HUES64 (cell line): ENCODE data around the gene DLG2.

Experiments used
- H3K27ac ChIP-seq: 2 replicates; pipeline ENCODE4 v1.7.0; 2013; ENCODE audit warnings: low read depth, low read length, inconsistent platforms
- H3K27me3 ChIP-seq: 2 replicates; pipeline ENCODE4 v1.6.1; 2013; ENCODE audit warnings: mild to moderate bottlenecking, low read length; ENCODE audit not compliant: insufficient read depth
- H3K36me3 ChIP-seq: 2 replicates; pipeline ENCODE4 v1.6.1; 2013; ENCODE audit warnings: mild to moderate bottlenecking, low read length; ENCODE audit not compliant: insufficient read depth
- H3K4me1 ChIP-seq: 2 replicates; pipeline ENCODE4 v1.6.1; 2013; ENCODE audit warnings: mild to moderate bottlenecking, low read length, moderate library complexity; ENCODE audit not compliant: insufficient read depth
- H3K4me3 ChIP-seq: 2 replicates; pipeline ENCODE4 v1.5.1; 2013; ENCODE audit warnings: mild to moderate bottlenecking, low read length, moderate library complexity
- H3K9ac ChIP-seq: 2 replicates; pipeline ENCODE4 v1.6.1; 2013; ENCODE audit warnings: mild to moderate bottlenecking, low read depth, low read length
- H3K9me3 ChIP-seq: 2 replicates; pipeline ENCODE4 v1.6.1; 2013; ENCODE audit warnings: low read depth, low read length; ENCODE audit not compliant: insufficient read depth
- WGBS: fragments of 150-250, 120-280 bp; methylation state at CpG from one replicate; pipeline ENCODE4 v1.1.7; 2013; ENCODE audit warnings: missing lambda C conversion rate; 5-methylcytosine and 5-hydroxymethylcytosine counted together

The DLG2 gene

DNA sequence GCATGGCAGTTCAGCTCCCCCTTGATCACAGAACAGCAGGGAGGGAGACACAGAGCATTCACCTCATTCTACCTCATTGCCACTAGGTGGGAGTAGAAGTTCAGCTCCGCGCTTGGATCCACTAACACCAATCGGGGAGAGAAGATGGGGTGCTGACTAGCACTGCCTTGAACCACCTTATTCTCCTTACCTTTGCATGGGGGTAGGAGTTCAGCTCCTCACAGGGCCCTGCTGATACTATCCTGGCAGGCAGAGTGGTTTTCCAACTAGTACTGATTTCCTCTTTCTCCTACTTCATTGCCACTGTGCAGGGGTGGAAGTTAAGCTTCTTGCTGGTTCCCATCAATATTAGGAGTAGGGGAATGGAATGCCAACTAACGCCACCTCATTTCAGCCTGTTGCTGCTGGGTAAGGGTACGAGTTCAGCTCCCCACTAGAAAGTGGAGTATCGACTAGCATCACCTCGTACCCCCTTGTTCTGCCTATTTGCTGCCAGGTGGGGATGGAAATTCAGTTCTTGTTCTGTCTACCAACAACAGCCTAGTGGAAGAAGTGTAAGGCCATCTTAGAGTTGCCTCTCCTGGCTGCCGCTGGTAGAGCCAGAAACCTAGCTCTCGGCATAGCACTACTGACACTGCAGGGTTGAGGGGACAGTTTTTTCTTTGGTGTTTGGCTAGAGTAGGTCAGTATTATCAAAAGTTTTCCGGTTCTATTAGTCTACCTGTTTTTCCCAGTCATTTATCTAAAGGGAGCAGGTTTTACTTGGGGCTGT is 1790.1 kb downstream of the DLG2 start:
- no peak overlapping the region for H3K4me3 ChIP-seq
- no peak overlapping the region for H3K9ac ChIP-seq
- 67% methylated on average over 9 of the region's 10 CpGs for WGBS
- H3K27me3 ChIP-seq = no peaks in the 10 kb centered on the region
- no peaks in the 10 kb centered on the region for H3K4me1 ChIP-seq
- no peaks in the 10 kb centered on the region for H3K9me3 ChIP-seq
- no peak overlapping the region for H3K27ac ChIP-seq
- no peaks in the 10 kb centered on the region for H3K36me3 ChIP-seq

DNA sequence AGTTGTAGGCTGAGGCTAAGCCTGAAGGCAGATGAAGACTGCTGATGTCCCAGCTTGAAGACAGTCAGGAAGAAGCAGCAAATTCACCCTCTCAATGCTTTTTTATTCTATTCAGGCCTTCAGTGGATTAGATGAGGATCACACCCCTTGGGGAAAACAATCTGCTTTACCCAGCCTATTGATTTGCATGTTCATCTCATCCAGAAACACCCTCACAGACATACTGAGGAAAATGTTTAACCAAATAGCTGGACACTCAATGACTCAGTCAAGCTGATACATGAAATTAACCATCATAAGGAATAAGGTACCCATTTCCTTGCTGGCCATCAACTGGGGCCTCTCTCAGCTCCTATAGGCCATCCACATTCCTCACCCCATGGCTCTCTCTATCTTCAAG is 1791.1 kb downstream of the DLG2 start:
- no peaks in the 10 kb centered on the region for H3K9me3 ChIP-seq
- no peaks in the 10 kb centered on the region for H3K27me3 ChIP-seq
- H3K4me1 ChIP-seq = no peaks in the 10 kb centered on the region
- H3K27ac ChIP-seq = no peak overlapping the region
- no peaks in the 10 kb centered on the region for H3K36me3 ChIP-seq
- H3K9ac ChIP-seq = no peak overlapping the region
- no peak overlapping the region for H3K4me3 ChIP-seq

DNA sequence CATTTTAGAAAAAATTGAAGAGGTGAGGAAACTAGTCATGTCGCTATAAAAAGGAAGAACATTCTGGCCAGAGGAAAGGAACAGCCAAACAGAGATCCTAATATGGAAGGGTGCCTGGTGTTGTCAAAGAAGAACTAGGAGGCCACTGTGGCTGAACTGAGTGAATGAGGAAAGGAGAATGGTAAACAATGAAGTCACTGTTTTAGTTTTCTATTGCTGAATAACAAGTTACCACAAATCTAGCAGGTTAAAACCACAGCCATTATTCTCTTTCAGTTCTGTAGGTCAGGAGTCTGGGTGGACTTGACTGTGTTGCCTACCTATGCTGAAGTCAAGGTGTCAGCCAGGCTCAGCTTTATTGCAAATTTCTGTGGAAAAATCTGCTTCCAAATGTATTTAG is 1791.7 kb downstream of the DLG2 start:
- H3K27ac ChIP-seq = no peak overlapping the region
- no peaks in the 10 kb centered on the region for H3K36me3 ChIP-seq
- no peak overlapping the region for H3K9ac ChIP-seq
- no peaks in the 10 kb centered on the region for H3K27me3 ChIP-seq
- H3K9me3 ChIP-seq = no peaks in the 10 kb centered on the region
- no peaks in the 10 kb centered on the region for H3K4me1 ChIP-seq
- no peak overlapping the region for H3K4me3 ChIP-seq
- 86% methylated on average over 1 of the region's 1 CpG for WGBS

DNA sequence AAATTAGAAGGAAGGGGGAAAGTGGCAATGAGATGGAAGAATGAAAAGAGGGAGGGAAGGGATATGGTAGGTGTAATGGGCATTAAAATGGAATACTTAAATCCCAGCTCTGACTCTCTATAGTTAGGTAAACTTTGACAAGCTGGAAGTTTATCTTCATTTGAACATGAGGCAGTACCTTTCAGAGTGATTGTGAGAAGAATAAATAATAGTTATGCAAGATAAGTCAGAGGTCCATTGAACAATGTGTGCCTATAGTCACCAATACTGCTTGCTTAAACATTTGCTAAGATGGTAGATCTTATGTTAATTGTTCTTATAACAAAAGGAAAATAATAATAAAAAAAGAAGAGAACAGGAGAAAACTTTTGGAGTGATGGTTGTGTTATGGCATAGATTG is 1795.2 kb downstream of the DLG2 start:
- H3K27me3 ChIP-seq = no peaks in the 10 kb centered on the region
- H3K4me1 ChIP-seq = no peaks in the 10 kb centered on the region
- no peaks in the 10 kb centered on the region for H3K9me3 ChIP-seq
- no peaks in the 10 kb centered on the region for H3K36me3 ChIP-seq
- H3K4me3 ChIP-seq = no peak overlapping the region
- no peak overlapping the region for H3K9ac ChIP-seq
- no peak overlapping the region for H3K27ac ChIP-seq

DNA sequence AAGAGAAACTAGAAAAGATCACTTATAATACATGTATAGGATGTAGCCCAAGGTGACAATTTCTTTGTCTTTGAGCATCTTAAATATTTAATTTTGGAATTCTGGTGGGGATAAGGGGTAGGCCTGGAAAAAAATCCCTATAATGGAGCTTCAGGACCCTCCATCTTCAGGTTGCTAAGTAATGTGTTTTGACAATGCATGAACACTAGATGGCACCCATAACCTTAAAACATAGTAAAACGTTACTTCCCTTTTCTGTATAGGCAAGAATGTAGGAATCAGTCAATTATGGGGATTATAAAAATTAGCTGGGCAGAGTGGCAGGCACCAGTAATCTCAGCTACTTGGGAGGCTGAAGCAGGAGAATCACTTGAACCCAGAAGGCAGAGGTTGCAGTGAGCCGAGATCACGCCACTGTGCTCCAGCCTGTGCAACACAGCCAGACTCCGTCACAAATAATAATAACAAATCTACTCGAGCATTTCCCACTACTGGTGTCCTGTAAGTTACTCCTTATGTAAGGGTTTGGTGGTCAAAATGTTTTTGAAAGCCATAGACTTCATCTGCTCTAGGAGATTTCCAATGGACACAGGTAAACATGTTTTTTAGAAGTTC is 1799.1 kb downstream of the DLG2 start:
- 71% methylated on average over 5 of the region's 5 CpGs for WGBS
- Histone ChIP-seq H3K9me3 (no peaks in the 10 kb centered on the region), H3K27me3 (no peaks in the 10 kb centered on the region), H3K4me3 (no peak overlapping the region), H3K4me1 (0 out of 2 replicates have a peak, but pooled peaks cover 3% of the 10 kb centered on the region), H3K27ac (no peak overlapping the region), H3K36me3 (no peaks in the 10 kb centered on the region), H3K9ac (no peak overlapping the region)

DNA sequence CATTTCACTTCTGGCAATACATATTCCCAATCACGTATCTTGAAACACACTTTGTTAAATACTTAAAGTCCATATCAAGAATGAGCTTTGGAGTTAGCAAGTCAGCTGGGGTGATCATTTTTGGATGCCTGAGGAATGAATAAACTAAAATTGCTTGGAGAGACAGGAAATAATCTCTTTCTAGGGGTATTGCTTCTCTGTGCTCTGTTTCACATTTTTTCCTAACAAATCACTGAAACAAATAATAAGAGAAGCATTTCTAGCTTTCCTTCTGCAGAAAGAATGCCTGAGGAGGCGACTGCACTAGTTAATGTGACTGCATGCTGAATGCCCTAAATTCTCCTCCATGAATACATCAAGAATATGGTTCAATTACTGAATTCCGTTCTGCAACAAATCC is 1799.6 kb downstream of the DLG2 start:
- Histone ChIP-seq H3K9me3 (no peaks in the 10 kb centered on the region), H3K27ac (no peak overlapping the region), H3K9ac (no peak overlapping the region), H3K27me3 (no peaks in the 10 kb centered on the region), H3K36me3 (no peaks in the 10 kb centered on the region), H3K4me3 (no peak overlapping the region), H3K4me1 (0 out of 2 replicates have a peak, but pooled peaks cover 3% of the 10 kb centered on the region)
- 57% methylated on average over 2 of the region's 3 CpGs for WGBS

DNA sequence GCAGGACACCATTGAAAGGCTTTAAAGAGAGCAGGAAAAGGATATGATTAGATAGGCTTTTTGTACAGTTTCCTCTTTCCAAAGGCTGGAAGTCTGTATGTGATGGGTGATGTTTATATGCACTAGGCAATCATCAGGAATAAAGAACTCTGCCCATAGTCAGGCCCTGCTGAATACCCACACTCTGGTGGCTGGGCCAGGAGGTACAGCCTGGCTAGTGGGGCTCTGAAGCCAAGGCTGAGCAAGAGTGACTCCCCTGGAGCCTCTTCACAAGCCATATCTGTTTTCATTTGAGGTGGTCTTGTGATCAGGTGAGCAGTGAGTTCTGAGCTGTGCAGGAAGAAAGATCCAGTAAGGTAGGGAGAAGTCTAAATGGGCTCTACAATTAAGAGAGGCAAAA is 1801.1 kb downstream of the DLG2 start:
- no peak overlapping the region for H3K27ac ChIP-seq
- no peaks in the 10 kb centered on the region for H3K9me3 ChIP-seq
- H3K4me3 ChIP-seq = no peak overlapping the region
- no peaks in the 10 kb centered on the region for H3K36me3 ChIP-seq
- H3K4me1 ChIP-seq = 0 out of 2 replicates have a peak, but pooled peaks cover 3% of the 10 kb centered on the region
- H3K9ac ChIP-seq = no peak overlapping the region
- H3K27me3 ChIP-seq = no peaks in the 10 kb centered on the region

DNA sequence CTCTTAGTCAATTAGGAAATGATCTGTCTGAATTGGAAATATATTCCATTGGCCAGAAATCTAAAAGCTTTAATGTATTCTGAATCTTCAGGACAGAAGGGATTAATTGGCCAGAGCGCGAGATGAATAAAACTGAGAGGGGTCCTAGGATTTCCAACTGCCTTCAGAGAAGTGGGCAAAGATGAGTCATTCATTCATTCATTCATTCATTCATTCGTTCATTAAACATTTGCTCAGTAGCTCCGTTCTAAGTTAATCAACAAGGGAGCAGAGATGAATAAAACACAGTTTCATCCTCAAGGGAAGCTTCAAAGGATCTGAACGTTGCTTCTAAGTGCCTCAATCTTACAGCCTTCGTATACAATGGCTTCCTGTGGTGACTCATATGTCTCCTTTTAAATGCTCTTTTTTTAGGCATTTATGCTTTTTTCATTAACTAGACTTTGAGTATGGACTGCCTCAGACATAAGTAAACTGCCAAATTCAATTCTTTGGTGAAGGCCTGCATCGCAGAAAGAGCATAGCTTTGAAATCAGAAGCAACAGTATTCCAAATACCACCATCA is 1803.6 kb downstream of the DLG2 start:
- WGBS = 73% methylated on average over 7 of the region's 7 CpGs
- Histone ChIP-seq H3K27me3 (no peaks in the 10 kb centered on the region), H3K36me3 (no peaks in the 10 kb centered on the region), H3K9ac (no peak overlapping the region), H3K9me3 (no peaks in the 10 kb centered on the region), H3K4me3 (no peak overlapping the region), H3K4me1 (0 out of 2 replicates have a peak, but pooled peaks cover 3% of the 10 kb centered on the region), H3K27ac (no peak overlapping the region)

DNA sequence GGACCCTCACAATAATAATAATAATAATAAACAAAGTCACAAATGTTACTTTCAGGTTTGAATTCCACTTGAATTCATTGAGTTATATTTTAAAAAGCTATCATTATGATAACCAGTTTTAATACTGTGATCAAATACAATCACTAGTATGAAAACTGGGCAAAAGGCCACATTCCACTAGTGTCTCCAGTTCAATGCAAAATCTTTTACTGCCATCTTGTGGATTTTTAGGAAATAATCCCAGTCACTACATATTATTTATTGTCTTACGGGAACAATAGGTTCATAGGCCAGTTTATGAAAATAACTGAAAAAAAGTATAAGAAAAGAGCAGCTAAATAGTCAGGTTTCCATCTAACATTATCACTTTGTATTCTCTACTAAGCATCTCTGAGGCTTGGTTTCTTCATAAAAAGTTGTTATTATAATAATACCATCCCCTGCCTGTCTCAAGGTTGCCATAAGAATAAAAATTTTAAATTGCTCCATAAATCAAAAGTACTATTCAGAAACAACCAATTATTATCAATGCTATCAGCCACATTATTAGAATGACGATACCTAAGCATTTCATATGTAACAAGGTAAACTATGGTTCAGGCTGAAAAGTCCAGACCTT is 1807.1 kb downstream of the DLG2 start:
- WGBS = 88% methylated on average over 1 of the region's 2 CpGs
- Histone ChIP-seq H3K9me3 (no peaks in the 10 kb centered on the region), H3K4me1 (0 out of 2 replicates have a peak, but pooled peaks cover 3% of the 10 kb centered on the region), H3K27ac (no peak overlapping the region), H3K27me3 (no peaks in the 10 kb centered on the region), H3K36me3 (no peaks in the 10 kb centered on the region), H3K9ac (no peak overlapping the region), H3K4me3 (no peak overlapping the region)

DNA sequence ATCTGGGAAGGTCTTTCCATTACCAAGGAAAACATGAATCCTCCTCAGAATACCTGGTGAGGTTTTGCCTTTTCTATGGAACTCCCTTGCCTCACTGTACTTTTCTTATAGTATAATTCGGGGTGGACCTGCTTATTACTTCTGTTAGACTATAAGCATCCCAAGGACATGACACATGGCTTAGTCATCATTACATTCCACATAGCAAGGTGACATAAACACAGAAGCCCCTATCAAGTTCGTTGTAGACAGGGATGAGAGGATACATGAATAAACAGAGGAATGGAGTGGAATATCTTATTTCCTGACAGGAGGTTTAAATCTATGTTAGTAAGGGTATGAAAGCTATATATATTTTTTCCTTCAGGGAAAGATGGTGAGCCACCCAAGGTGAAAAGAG is 1808.8 kb downstream of the DLG2 start:
- no peaks in the 10 kb centered on the region for H3K36me3 ChIP-seq
- 76% methylated on average over 2 of the region's 2 CpGs for WGBS
- no peaks in the 10 kb centered on the region for H3K9me3 ChIP-seq
- no peak overlapping the region for H3K4me3 ChIP-seq
- no peak overlapping the region for H3K27ac ChIP-seq
- H3K27me3 ChIP-seq = no peaks in the 10 kb centered on the region
- H3K9ac ChIP-seq = no peak overlapping the region
- H3K4me1 ChIP-seq = no peaks in the 10 kb centered on the region

DNA sequence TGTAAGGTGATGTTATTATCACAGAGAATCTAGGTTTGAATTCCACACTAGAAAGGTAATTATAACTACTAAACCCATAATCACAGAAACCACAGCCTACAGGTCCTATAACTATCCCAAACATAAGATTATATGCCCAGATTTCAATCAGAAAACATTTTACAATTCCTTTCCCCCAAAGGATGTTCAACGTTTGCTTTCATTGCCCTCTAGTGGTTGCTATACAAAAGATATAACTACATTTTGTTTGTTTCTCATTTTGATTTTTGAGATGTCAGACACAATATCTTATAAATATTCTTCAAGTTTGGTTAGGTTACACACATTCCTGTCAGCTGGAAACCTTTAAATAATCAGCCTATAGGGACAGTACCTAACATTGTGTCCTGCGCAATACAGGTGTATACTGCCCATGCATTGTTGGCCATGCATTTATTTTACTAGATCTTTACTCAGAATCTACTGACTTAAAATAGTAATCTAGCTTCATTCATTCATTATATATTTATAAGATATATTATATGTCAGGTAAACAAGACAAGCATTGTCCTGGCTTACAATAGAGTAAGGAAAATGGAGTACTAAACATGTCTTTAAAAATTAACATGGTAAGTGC is 1810.5 kb downstream of the DLG2 start:
- no peak overlapping the region for H3K4me3 ChIP-seq
- no peak overlapping the region for H3K27ac ChIP-seq
- WGBS = 46% methylated on average over 2 of the region's 2 CpGs
- H3K36me3 ChIP-seq = no peaks in the 10 kb centered on the region
- H3K9me3 ChIP-seq = no peaks in the 10 kb centered on the region
- no peaks in the 10 kb centered on the region for H3K4me1 ChIP-seq
- no peak overlapping the region for H3K9ac ChIP-seq
- no peaks in the 10 kb centered on the region for H3K27me3 ChIP-seq
